ENCODE results near the gene ZNF865. TPM values are rescaled to one million over a fixed set of nuclear protein-coding genes. Genes with fewer than 3 reads are reported as not detected.

Gene ZNF865
- total RNA-seq, 2 donors from 2014 or later: 18.4 to 21.0 TPM

DNA sequence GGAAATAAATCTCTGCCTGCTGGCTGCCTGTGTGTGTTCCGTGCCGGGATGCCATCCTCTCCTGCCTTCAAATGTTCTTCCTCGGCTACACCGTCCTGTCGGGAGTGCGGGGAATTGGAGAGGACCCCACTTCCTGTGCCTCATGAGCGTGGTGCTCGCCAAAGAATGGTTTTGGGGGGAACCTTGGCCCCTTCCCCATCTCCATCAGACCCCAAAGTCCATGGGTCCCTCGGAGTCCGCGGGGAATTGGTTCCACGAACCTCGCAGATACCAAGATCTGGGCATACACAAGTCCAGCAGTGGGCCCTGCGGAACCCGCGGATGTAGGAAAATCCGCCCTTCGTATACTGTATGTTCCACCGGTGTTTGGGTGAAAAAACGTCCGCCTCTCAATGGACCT, 2.3 kb upstream of the ZNF865 start:
- intact Hi-C loops (cut with DNase I): loop anchor here (10.0 kb wide), 1 partner anchor 488 kb away; the partner anchor contains the start of gene PPP1R12C
- Histone ChIP-seq H3K4me1 (replicated peaks) (peaks cover 10% of the 10 kb centered on the region), H3K27me3 (replicated peaks; ENCODE audit: insufficient read depth) (no peaks in the 10 kb centered on the region), H3K36me3 (no peaks in the 10 kb centered on the region), H3K27ac (no peak overlapping the region), H3K9me3 (no peaks in the 10 kb centered on the region), H3K4me3 (no peak overlapping the region)
- WGBS: 93% methylated on average over 21 of the region's 21 CpGs
- no peak for DNase-seq (ENCODE audit: low spot score)
- TF ChIP-seq, protein P1, sequence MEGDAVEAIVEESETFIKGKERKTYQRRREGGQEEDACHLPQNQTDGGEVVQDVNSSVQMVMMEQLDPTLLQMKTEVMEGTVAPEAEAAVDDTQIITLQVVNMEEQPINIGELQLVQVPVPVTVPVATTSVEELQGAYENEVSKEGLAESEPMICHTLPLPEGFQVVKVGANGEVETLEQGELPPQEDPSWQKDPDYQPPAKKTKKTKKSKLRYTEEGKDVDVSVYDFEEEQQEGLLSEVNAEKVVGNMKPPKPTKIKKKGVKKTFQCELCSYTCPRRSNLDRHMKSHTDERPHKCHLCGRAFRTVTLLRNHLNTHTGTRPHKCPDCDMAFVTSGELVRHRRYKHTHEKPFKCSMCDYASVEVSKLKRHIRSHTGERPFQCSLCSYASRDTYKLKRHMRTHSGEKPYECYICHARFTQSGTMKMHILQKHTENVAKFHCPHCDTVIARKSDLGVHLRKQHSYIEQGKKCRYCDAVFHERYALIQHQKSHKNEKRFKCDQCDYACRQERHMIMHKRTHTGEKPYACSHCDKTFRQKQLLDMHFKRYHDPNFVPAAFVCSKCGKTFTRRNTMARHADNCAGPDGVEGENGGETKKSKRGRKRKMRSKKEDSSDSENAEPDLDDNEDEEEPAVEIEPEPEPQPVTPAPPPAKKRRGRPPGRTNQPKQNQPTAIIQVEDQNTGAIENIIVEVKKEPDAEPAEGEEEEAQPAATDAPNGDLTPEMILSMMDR (IDR thresholded peaks at IDR 0.05): no peak
- TF ChIP-seq POLR2A (IDR thresholded peaks at IDR 0.05) (no peak), POLR2AphosphoS5 (IDR thresholded peaks at IDR 0.05) (no peak)

- H3K27me3 ChIP-seq (replicated peaks; ENCODE audit: insufficient read depth): no peaks in the 10 kb centered on the region
- TF ChIP-seq POLR2AphosphoS5 (IDR thresholded peaks at IDR 0.05): no peak
- no peak for TF ChIP-seq POLR2A (IDR thresholded peaks at IDR 0.05)
- TF ChIP-seq, protein P1 (IDR thresholded peaks at IDR 0.05): no peak
- intact Hi-C loops (cut with DNase I): loop anchor here (10.0 kb wide), 1 partner anchor 489 kb away; the partner anchor contains the start of gene PPP1R12C
- H3K36me3 ChIP-seq: no peaks in the 10 kb centered on the region
- H3K27ac ChIP-seq: no peak overlapping the region
- DNase-seq (ENCODE audit: low spot score): no peak
- peaks cover 10% of the 10 kb centered on the region for H3K4me1 ChIP-seq (replicated peaks)
- 74% methylated on average over 22 of the region's 22 CpGs for WGBS
- no peaks in the 10 kb centered on the region for H3K9me3 ChIP-seq
- no peak overlapping the region for H3K4me3 ChIP-seq
Observed at GRCh38 chr19:55603581-55604292, 1.7 kb upstream of the ZNF865 start.

GRCh38 chr19:55605207-55605636, 225 bp upstream of the ZNF865 start:
- under 1% methylated on average over 39 of the region's 43 CpGs for WGBS
- H3K4me1 ChIP-seq (replicated peaks): peaks cover 10% of the 10 kb centered on the region

GRCh38 chr19:55606471-55606787, 982 bp downstream of the ZNF865 start:
- TF ChIP-seq POLR2A (IDR thresholded peaks at IDR 0.05): no peak
- no peak for TF ChIP-seq POLR2AphosphoS5 (IDR thresholded peaks at IDR 0.05)
- TF ChIP-seq, protein P1 (IDR thresholded peaks at IDR 0.05): no peak
- 13% methylated on average over 12 of the region's 12 CpGs for WGBS
- Histone ChIP-seq H3K4me3 (peak overlapping the region; percentile 84 to 99), H3K4me1 (replicated peaks) (peaks cover 6% of the 10 kb centered on the region), H3K27ac (peak overlapping the region; percentile 85 to 95), H3K9me3 (no peaks in the 10 kb centered on the region), H3K27me3 (replicated peaks; ENCODE audit: insufficient read depth) (no peaks in the 10 kb centered on the region), H3K36me3 (no peaks in the 10 kb centered on the region)
- no peak for DNase-seq (ENCODE audit: low spot score)
- intact Hi-C loops (cut with DNase I): loop anchor here (5.0 to 10.0 kb wide), 2 partner anchors 89 to 492 kb away; partner anchors contain the start of gene PPP1R12C

More at GRCh38 chr19:55605207-55605636, 225 bp upstream of the ZNF865 start:
- DNase-seq (ENCODE audit: low spot score): peak; percentile 97
- Histone ChIP-seq H3K27ac (peak overlapping the region; percentile 85 to 95), H3K27me3 (replicated peaks; ENCODE audit: insufficient read depth) (no peaks in the 10 kb centered on the region), H3K9me3 (no peaks in the 10 kb centered on the region), H3K4me3 (peak overlapping the region; percentile 84 to 99), H3K36me3 (no peaks in the 10 kb centered on the region)
- intact Hi-C loops (cut with DNase I): loop anchor here (5.0 to 10.0 kb wide), 2 partner anchors 88 to 490 kb away; partner anchors contain the start of gene PPP1R12C
- TF ChIP-seq, protein P1 (IDR thresholded peaks at IDR 0.05): no peak
- TF ChIP-seq POLR2A (IDR thresholded peaks at IDR 0.05) (peak; percentile 29), POLR2AphosphoS5 (IDR thresholded peaks at IDR 0.05) (peak; percentile 86)
